HG02938 (cell line): Measurements from ENCODE around the gene KIAA0930.

ENCODE experiments used
- ATAC-seq: cut with Tn5 transposase; IDR thresholded peaks from one replicate; pipeline ENCODE4 v1.9.1; 2021; ENCODE audit warnings: mild to moderate bottlenecking, moderate library complexity; ENCODE audit not compliant: unreplicated experiment

KIAA0930 gene

GRCh38 chr22:45218976-45219375, 21.7 kb downstream of the KIAA0930 start:
- no peak for ATAC-seq

GRCh38 chr22:45217806-45218205, 22.9 kb downstream of the KIAA0930 start:
- ATAC-seq, result no peak

- ATAC-seq, result no peak
Measured at GRCh38 chr22:45217345-45217744, 23.3 kb downstream of the KIAA0930 start.

DNA sequence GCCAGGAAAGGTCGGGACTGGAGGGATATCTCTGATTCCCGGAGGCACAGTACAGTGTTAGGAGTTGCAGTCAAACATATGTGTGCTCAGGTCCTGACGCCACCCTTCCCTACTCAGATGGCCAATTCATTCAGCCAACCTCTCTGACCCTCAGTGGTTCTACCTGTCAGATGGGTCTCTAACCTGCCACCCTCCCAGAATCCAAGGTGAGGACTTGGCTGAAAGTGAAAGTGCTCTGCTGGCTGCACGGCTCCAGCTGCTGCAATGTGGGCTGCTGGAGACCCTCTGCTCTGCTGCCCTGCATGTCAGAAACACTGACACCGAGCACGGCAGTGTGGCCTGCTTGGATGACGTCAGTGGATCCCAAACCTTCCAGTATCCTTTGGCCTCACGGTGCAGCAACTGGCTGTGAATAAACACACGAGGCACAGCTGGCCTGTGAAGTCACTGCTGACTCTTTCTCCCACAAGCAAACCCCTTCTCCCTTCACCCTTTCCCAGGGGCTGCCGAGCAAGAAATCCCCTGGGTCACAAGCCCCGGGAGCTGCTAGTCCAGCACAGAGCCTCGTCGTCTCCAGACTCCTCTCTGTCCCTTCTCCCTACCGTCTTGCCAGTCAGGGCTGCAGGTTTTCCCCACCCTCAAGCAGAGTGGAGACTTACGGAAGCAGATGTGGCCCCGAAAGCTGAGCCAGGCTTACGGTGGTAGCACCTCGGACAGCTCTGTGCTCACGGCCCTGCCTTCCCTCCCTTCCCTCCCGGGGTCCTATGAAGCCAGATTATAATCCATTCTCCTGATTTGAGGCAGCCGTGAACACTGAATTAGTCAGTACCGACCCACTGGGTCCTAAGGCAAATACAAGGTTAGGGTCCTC, 24.3 kb downstream of the KIAA0930 start:
- ATAC-seq, result no peak

GRCh38 chr22:45212992-45213751, 27.5 kb downstream of the KIAA0930 start:
- ATAC-seq, result no peak

DNA sequence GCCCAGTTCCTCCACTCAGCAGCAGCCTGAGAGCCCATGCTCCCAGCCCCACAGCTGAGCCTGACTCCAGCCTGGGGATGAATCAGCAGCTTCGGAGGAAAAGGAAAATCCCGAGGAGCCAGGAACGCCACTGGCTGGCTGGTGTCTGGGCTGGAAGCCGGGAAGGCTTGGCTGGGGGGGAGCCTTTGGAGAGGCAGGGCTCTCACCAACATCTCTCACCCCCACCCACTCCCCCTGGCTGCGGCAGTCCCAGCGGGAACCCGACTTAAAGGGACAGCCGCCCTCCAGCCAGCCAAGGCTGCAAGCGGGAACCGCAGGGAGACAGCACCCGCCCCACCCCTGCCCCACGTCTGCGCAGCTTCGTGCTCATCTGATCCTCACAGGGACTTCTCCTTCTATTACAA, 28.4 kb downstream of the KIAA0930 start:
- ATAC-seq, result no peak

DNA sequence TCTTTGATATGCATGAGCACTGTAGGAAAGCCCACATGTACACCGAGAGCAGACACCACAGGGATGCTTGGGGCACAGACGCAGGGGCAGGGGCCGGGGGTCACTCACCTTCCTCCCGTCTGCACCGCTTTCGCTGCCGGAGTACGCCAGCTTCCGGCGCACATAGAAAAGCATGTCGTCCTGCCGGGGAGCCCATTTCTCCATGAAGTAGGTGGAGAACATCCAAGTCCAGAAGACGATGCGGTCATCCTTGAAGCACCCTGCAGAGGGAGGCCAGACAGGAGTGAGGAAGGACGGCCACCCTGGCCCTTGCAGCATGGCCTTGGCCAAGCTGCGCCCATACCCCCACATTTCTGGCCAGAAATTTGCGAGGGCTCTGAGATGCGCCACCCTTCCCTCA, 28.8 kb downstream of the KIAA0930 start:
- no peak for ATAC-seq

GRCh38 chr22:45211435-45211834, 29.3 kb downstream of the KIAA0930 start:
- ATAC-seq, result no peak

DNA sequence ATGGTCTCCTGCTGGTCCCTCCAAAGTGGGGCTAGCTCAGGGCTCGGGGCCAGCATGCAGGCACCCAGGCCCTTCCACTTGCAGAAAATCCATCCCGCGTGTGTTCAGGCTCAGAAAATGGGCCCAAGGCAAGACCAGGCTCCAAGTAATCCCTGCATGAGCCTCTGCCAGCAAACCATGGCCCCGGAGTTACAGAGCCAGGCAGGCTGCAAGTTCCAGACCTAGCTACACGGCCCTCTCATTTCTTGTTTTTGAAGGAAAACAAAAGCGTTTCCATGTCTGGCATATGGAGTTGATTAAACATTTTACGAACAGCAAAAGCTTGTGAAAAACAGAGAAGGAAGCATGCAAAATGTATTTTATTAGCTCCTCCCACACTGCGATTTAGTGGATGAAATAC, 29.7 kb downstream of the KIAA0930 start:
- ATAC-seq, result no peak

DNA sequence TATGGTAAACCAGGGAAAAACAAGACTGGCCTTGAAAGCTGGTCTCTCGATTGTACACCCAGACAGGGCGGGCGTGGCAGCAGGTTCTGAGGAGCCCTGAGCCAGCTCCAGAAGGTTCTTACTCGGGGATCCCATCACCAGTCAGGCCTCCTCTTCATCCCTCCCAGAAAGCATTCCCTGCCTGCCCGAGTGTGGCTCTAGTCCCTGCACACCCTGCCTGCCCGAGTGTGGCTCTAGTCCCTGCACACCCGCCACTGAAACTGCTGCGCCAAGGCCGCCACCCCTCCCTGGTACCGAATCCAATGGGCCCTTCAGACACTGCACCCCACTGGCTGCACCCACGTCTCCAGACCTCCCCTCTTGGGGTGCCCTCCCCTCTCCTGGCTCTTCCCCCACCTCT, 30.1 kb downstream of the KIAA0930 start:
- ATAC-seq, result no peak

DNA sequence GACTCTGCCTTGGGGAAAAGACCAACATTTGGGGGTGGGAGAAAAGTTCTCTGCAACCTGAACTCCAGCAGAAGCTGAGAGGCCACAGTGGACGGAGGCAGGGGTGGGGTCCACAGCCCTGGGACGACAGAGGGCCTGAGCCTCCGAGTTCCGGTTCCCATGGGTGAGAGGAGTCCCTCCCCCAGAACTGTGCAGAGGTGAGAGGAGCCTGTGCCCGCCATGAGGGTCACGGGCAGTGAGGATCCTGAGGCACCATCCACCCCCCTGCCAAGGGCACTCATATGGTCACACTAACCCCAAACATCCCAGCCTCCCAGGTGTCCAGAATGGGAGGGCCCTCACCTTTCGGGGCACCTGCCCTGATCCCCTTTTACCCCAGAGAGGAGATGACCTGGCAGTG, 30.5 kb downstream of the KIAA0930 start:
- ATAC-seq, result no peak

- ATAC-seq, result no peak
Measured at GRCh38 chr22:45208993-45209838, 31.5 kb downstream of the KIAA0930 start.

DNA sequence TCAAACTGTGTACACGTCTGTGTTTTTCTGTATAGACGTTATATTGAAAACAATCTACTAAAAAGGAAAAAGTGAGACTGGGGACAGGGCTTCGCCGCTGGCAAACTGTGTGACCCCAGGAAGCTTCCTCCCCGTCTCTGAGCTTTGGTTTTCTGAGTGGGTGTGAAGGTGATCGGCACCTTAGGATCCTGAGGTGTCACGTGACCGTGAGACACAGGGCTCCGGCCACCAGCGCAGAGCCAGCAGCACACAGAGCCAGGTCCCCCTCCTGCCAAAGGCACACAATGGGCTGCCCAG, 32.0 kb downstream of the KIAA0930 start:
- ATAC-seq, result no peak

DNA sequence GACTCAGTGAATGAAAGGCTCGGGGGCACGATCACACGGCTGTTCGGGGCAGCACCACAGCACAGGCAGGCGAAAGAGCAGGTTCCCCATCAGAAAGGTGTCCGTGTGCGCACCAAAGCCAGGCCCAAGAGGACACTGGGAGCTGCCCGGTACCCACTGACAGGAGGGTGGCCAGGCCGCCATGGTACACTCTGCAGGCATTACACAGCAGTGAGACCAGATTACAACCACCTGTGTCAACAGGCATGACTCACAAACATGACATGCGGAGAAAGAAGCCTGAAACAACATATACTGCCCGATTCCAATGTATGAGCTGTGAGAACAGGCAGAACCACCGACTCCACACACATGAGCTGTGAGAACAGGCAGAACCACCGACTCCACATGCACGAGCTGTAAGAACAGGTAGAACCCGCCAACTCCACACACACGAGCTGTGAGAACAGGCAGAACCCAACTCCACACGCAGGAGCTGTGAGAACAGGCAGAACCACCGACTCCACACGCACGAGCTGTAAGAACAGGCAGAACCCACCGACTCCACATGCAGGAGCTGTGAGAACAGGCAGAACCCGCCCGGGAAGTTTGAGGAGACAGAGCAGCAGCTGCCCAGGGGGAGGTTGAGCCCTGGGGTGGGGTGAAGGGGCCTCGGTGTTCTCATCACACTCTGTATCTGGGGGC, 32.6 kb downstream of the KIAA0930 start:
- no peak for ATAC-seq

DNA sequence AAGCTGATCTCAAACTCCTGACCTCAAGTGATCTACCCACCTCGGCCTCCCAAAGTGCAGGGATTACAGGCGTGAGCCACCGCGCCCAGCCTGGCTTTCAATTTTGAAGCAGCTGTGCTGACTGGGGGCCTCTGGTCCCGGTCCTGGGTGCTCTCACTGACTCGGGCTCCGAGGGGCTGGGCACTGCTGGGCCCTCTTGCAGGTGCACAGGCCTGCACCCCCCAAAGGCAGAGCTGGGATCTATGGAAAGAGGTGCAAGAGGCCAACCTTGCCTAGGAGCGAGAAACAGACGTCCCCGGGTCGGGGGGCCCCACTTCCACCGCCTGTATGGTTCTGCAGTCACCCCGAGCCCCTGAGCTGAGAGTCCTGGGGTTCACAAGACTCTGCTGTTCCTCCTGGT, 33.2 kb downstream of the KIAA0930 start:
- ATAC-seq, result no peak

DNA sequence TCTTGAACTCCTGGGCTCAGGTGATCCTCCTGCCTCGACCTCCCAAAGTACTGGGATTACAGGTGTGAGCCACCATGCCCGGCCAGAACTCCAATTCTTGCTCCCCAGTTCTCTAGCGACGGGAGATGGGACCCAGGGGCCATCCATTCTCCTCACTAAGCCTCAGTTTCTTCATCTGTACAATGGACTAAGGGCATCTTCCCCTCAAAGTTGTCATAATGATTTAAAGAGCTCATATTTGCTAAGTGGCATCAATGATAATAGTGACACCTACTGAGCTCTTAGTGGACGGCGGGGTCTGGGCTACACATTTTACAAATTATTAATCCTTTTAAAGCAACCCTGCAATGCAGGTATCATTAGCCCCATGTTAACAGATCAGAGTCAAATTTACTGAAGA, 34.5 kb downstream of the KIAA0930 start:
- no peak for ATAC-seq

DNA sequence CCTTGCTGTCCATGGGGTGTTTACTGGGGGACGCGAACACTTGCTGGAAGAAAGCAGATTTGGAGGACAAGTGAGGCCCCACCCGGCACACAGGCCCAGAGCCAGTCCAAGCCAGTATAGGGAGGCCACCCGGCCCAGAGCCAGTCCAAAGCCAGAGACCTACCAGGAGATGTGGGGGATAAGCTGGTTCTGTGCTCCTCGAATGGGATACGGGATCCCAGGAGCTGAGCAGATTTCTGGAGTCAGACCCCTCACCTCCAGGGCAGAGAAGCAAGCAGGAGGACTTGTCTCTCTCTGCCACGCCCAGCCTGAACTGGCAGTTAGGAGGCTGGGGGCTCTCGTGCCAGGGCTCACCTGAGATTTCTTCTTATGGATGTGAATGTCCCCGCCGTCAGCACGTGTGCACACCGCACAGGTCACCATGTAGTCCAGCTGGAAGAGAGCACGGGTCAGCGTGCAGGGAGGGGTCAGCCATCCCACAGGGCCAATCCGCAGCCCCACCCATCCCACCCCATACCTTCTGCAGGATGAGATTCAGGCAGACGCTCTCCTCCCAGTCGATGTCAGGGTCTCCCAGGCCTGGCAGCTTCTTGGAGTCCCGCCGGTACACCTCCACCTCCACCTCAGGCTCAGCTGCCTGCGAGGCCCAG, 35.3 kb downstream of the KIAA0930 start:
- no peak for ATAC-seq

GRCh38 chr22:45204819-45205218, 35.9 kb downstream of the KIAA0930 start:
- no peak for ATAC-seq

GRCh38 chr22:45204241-45204640, 36.5 kb downstream of the KIAA0930 start:
- no peak for ATAC-seq

DNA sequence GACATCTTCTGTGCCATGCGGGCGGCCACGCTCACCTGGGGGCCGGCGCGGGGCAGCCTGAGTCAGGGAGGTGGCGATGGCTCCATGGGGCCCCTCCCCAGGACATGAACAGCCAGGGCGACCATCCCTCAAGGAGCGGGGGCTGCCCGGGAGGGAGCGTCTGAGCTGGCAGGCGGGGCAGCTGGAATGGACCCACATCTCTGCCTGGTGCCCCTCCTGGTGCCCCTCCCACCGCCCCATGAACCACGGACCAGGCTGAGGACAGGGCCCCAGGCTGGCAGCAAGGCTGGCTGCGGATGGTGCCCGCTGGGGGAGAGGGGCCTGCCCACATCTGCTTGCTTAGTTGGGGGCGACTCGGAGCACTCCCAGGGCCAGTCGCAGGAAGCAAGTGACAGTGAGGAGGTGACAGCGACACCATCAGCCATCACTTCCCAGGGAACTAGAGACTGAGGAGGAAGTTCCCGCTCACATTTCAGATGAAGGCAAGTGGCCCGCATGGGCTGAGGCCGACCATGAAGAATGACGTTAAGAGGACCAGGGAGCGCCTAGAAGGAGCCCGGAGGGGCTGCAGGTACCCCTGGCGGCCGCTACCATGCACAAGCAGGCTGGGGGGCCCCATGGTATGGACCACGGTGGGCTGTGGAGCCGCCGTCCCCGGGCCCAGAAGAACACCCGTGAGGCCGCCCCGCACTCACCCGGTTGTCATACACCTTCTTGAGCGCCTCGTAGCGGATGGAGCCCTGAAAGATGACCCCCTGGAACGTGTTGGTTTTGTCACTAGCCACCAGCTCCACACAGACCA, 37.3 kb downstream of the KIAA0930 start:
- ATAC-seq, result no peak
